ENCODE data around the gene KIF26A. TPM values are rescaled to one million over a fixed set of nuclear protein-coding genes. Genes with fewer than 3 reads are reported as not detected.

The KIF26A gene
- total RNA-seq, 4 donors from 2014 or later: 4.6 to 7.2 (median 5.6) TPM

- no peak overlapping the region for H3K27ac ChIP-seq (replicated peaks in 1 of 4)
Observed at GRCh38 chr14:104119488-104120251, 18.7 kb upstream of the KIF26A start.

GRCh38 chr14:104120281-104120741, 18.1 kb upstream of the KIF26A start:
- 81% methylated on average over 5 of the region's 5 CpGs for WGBS
- TF ChIP-seq POLR2AphosphoS5 (IDR thresholded peaks at IDR 0.05): no peak
- TF ChIP-seq POLR2A (IDR thresholded peaks at IDR 0.05; ENCODE audit: low read depth): no peak
- TF ChIP-seq CTCF (IDR thresholded peaks at IDR 0.05): no peak
- TF ChIP-seq EP300 (IDR thresholded peaks at IDR 0.05): no peak
- intact Hi-C loops (cut with DNase I): no loop called here
- Histone ChIP-seq H3K27me3 (peaks cover 0 to 68% (median 23%) of the 10 kb centered on the region in 4 donors), H3K9me3 (peaks cover 0 to 28% (median 23%) of the 10 kb centered on the region in 4 donors), H3K4me1 (peaks cover 7 to 24% (median 20%) of the 10 kb centered on the region in 4 donors), H3K27ac (replicated peaks in 1 of 4) (no peak overlapping the region), H3K4me3 (no peak overlapping the region), H3K36me3 (no peaks in the 10 kb centered on the region)
- DNase-seq (ENCODE audit: extremely low spot score): no peak

More at GRCh38 chr14:104119488-104120251, 18.7 kb upstream of the KIF26A start:
- Histone ChIP-seq H3K4me1 (peaks cover 7 to 24% (median 20%) of the 10 kb centered on the region in 4 donors), H3K4me3 (no peak overlapping the region), H3K36me3 (no peaks in the 10 kb centered on the region), H3K27me3 (peaks cover 0 to 74% (median 23%) of the 10 kb centered on the region in 4 donors), H3K9me3 (peaks cover 0 to 22% (median 17%) of the 10 kb centered on the region in 4 donors)
- 60% methylated on average over 17 of the region's 18 CpGs for WGBS
- no peak for DNase-seq (ENCODE audit: extremely low spot score)
- intact Hi-C loops (cut with DNase I): no loop called here
- TF ChIP-seq POLR2A (IDR thresholded peaks at IDR 0.05; ENCODE audit: low read depth) (no peak), POLR2AphosphoS5 (IDR thresholded peaks at IDR 0.05) (no peak), EP300 (IDR thresholded peaks at IDR 0.05) (no peak)

GRCh38 chr14:104121142-104121541, 17.2 kb upstream of the KIF26A start:
- no peak for DNase-seq (ENCODE audit: extremely low spot score)
- no peak for TF ChIP-seq CTCF (IDR thresholded peaks at IDR 0.05)
- Histone ChIP-seq H3K27ac (replicated peaks in 1 of 4) (no peak overlapping the region), H3K36me3 (no peaks in the 10 kb centered on the region), H3K4me3 (no peak overlapping the region), H3K4me1 (peaks cover 7 to 21% (median 19%) of the 10 kb centered on the region in 4 donors), H3K9me3 (peaks cover 0 to 34% (median 30%) of the 10 kb centered on the region in 4 donors), H3K27me3 (peaks cover 0 to 60% (median 23%) of the 10 kb centered on the region in 4 donors)
- 73% methylated on average over 5 of the region's 5 CpGs for whole genome bisulfite sequencing
- intact Hi-C loops (cut with DNase I): no loop called here

GRCh38 chr14:104123879-104124278, 14.5 kb upstream of the KIF26A start:
- H3K27ac ChIP-seq (replicated peaks in 1 of 4): no peak overlapping the region
- intact Hi-C loops (cut with DNase I): no loop called here
- peaks cover 0 to 55% (median 32%) of the 10 kb centered on the region in 4 donors for H3K9me3 ChIP-seq
- peaks cover 0 to 32% (median 10%) of the 10 kb centered on the region in 4 donors for H3K27me3 ChIP-seq
- no peak overlapping the region for H3K4me3 ChIP-seq
- WGBS: 100% methylated on average over 1 of the region's 1 CpG
- no peaks in the 10 kb centered on the region for H3K4me1 ChIP-seq
- TF ChIP-seq POLR2A (IDR thresholded peaks at IDR 0.05; ENCODE audit: low read depth) (no peak), CTCF (IDR thresholded peaks at IDR 0.05) (no peak), EP300 (IDR thresholded peaks at IDR 0.05) (no peak), POLR2AphosphoS5 (IDR thresholded peaks at IDR 0.05) (no peak)
- H3K36me3 ChIP-seq: no peaks in the 10 kb centered on the region
- no peak for DNase-seq (ENCODE audit: extremely low spot score)

- DNase-seq (ENCODE audit: extremely low spot score): no peak
- intact Hi-C loops (cut with DNase I): no loop called here
- no peak overlapping the region for H3K27ac ChIP-seq (replicated peaks in 1 of 4)
- 72% methylated on average over 4 of the region's 4 CpGs for WGBS
- H3K4me1 ChIP-seq: no peaks in the 10 kb centered on the region
- H3K27me3 ChIP-seq: peaks cover 0 to 21% (median 0%) of the 10 kb centered on the region in 4 donors
- no peaks in the 10 kb centered on the region for H3K36me3 ChIP-seq
- no peak overlapping the region for H3K4me3 ChIP-seq
- TF ChIP-seq POLR2A (IDR thresholded peaks at IDR 0.05; ENCODE audit: low read depth) (no peak), CTCF (IDR thresholded peaks at IDR 0.05) (no peak), EP300 (IDR thresholded peaks at IDR 0.05) (no peak), POLR2AphosphoS5 (IDR thresholded peaks at IDR 0.05) (no peak)
- H3K9me3 ChIP-seq: peaks cover 0 to 66% (median 41%) of the 10 kb centered on the region in 4 donors
Observed at GRCh38 chr14:104125011-104125410, 13.4 kb upstream of the KIF26A start.

All from esophagus muscularis mucosa (tissue), 4 donors.